MM.1S (cell line): Measurements from ENCODE around the gene PPA2.

Experiments used
- CTCF ChIP-seq: fragments of 300-600 bp; sonication (generic); IDR thresholded peaks from 2 replicates; pipeline ENCODE4 v1.5.1; 2016; ENCODE audit warnings: antibody characterized with exemption, low read length, mixed read lengths
- EZH2phosphoT487 ChIP-seq: fragments of 300-600 bp; sonication (generic); IDR thresholded peaks from 2 replicates; pipeline ENCODE4 v1.6.1; 2018; ENCODE audit warnings: antibody characterized with exemption, low read length

GRCh38 chr4:105350859-105351490 lies 122.9 kb downstream of the PPA2 start:
- TF ChIP-seq EZH2phosphoT487, result no peak
- no peak for TF ChIP-seq CTCF
